Measurements from ENCODE around the gene LTBP1.

DNA sequence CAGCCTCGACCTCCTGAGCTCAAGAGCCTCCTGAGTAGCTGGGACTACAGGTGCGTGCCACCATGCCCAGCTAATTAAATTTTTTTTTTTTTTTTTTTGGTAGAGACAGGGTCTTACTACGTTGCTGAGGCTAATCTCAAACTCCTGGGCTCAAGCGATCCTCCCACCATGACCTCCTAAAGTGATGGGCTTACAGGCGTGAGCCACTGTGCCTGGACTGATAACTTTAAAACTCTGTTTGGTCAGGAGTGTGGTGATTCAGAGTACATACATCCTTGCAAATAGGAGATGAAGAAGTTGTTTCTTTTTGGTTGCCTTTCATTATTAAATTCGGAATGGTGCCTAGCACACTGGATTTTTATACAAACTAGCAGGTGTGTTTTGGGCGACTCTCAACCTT is 73.0 kb downstream of the LTBP1 start:
- TF ChIP-seq POLR2A (IDR thresholded peaks at IDR 0.05; ENCODE audit: insufficient read depth in 1 of 2, low read depth in 2 of 2, low read length in 2 of 2) = no peak
- TF ChIP-seq, protein P1, sequence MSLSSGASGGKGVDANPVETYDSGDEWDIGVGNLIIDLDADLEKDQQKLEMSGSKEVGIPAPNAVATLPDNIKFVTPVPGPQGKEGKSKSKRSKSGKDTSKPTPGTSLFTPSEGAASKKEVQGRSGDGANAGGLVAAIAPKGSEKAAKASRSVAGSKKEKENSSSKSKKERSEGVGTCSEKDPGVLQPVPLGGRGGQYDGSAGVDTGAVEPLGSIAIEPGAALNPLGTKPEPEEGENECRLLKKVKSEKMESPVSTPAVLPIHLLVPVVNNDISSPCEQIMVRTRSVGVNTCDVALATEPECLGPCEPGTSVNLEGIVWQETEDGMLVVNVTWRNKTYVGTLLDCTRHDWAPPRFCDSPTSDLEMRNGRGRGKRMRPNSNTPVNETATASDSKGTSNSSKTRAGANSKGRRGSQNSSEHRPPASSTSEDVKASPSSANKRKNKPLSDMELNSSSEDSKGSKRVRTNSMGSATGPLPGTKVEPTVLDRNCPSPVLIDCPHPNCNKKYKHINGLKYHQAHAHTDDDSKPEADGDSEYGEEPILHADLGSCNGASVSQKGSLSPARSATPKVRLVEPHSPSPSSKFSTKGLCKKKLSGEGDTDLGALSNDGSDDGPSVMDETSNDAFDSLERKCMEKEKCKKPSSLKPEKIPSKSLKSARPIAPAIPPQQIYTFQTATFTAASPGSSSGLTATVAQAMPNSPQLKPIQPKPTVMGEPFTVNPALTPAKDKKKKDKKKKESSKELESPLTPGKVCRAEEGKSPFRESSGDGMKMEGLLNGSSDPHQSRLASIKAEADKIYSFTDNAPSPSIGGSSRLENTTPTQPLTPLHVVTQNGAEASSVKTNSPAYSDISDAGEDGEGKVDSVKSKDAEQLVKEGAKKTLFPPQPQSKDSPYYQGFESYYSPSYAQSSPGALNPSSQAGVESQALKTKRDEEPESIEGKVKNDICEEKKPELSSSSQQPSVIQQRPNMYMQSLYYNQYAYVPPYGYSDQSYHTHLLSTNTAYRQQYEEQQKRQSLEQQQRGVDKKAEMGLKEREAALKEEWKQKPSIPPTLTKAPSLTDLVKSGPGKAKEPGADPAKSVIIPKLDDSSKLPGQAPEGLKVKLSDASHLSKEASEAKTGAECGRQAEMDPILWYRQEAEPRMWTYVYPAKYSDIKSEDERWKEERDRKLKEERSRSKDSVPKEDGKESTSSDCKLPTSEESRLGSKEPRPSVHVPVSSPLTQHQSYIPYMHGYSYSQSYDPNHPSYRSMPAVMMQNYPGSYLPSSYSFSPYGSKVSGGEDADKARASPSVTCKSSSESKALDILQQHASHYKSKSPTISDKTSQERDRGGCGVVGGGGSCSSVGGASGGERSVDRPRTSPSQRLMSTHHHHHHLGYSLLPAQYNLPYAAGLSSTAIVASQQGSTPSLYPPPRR (CRISPR knock-in tag; IDR thresholded peaks at IDR 0.05; ENCODE audit: borderline replicate concordance) = no peak
- TF ChIP-seq, protein P2, sequence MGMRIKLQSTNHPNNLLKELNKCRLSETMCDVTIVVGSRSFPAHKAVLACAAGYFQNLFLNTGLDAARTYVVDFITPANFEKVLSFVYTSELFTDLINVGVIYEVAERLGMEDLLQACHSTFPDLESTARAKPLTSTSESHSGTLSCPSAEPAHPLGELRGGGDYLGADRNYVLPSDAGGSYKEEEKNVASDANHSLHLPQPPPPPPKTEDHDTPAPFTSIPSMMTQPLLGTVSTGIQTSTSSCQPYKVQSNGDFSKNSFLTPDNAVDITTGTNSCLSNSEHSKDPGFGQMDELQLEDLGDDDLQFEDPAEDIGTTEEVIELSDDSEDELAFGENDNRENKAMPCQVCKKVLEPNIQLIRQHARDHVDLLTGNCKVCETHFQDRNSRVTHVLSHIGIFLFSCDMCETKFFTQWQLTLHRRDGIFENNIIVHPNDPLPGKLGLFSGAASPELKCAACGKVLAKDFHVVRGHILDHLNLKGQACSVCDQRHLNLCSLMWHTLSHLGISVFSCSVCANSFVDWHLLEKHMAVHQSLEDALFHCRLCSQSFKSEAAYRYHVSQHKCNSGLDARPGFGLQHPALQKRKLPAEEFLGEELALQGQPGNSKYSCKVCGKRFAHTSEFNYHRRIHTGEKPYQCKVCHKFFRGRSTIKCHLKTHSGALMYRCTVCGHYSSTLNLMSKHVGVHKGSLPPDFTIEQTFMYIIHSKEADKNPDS (CRISPR knock-in tag; IDR thresholded peaks at IDR 0.05) = no peak
- TF ChIP-seq MLX (CRISPR knock-in tag; IDR thresholded peaks at IDR 0.05) = no peak

Measured in HepG2 (cell line).